Lower leg skin (tissue), 4 donors: ENCODE data around the gene NEB. TPM values are rescaled to one million over a fixed set of nuclear protein-coding genes. Genes with fewer than 3 reads are reported as not detected.

Experiments used
- DNase-seq, 2 donors: peaks; one replicate each; pipeline ENCODE4 v3.0.0-alpha.2; 2019; ENCODE audit warnings: low spot score in 2 of 2
- H3K4me3 ChIP-seq: fragments of 200-600 bp; sonication (generic); 2 replicates; pipeline ENCODE4 v1.5.1; 2017; ENCODE audit warnings: mild to moderate bottlenecking, low read depth; ENCODE audit not compliant: poor library complexity, severe bottlenecking
- CTCF ChIP-seq, 3 donors: fragments of 450-650 bp; IDR thresholded peaks; one replicate each; pipeline ENCODE4 v1.5.1; 2016; ENCODE audit warnings: antibody characterized with exemption in 3 of 3, mild to moderate bottlenecking in 3 of 3, moderate library complexity in 2 of 3
- POLR2A ChIP-seq, 2 donors: fragments of 450-650 bp; IDR thresholded peaks; one replicate each; pipeline ENCODE4 v1.6.1; 2016 to 2017; ENCODE audit warnings: antibody characterized with exemption in 2 of 2, mild to moderate bottlenecking in 1 of 2, moderate library complexity in 1 of 2
- WGBS, 2 donors: methylation state at CpG; one replicate each; pipeline ENCODE4 v1.1.5; 2018; 5-methylcytosine and 5-hydroxymethylcytosine counted together
- intact Hi-C: fragments of 100-400 bp; cut with DNase I; formaldehyde crosslinking; loops from one replicate; pipeline ENCODE4 v1.15.0; 2023; ENCODE audit warnings: low total_unique reads
- total RNA-seq, 4 donors: library from RNA; depleted of rRNA; stranded (reverse); fragments of >200 nt; gene quantifications; one replicate each; pipeline ENCODE4 v1.1.0, GENCODE V29; 2016

The NEB gene
- total RNA-seq, 4 donors from 2014 or later: 4.7 to 15.6 (median 6.9) TPM

GRCh38 chr2:151475071-151475470 lies 259.2 kb downstream of the NEB start:
- no peak overlapping the region for H3K4me3 ChIP-seq
- 31 to 40% methylated on average over 2 of the region's 2 CpGs for WGBS, 2 donors
- intact Hi-C loops: no loop called here
- TF ChIP-seq POLR2A (IDR thresholded peaks at IDR 0.05) (no peak), CTCF (IDR thresholded peaks at IDR 0.05) (no peak)
- no peak for DNase-seq

- TF ChIP-seq CTCF (IDR thresholded peaks at IDR 0.05) (no peak), POLR2A (IDR thresholded peaks at IDR 0.05) (no peak)
- intact Hi-C loops: no loop called here
- H3K4me3 ChIP-seq: no peak overlapping the region
- DNase-seq: no peak
- WGBS, 2 donors: 84 to 90% methylated on average over 3 of the region's 3 CpGs
Measured at GRCh38 chr2:151472966-151473365, 261.3 kb downstream of the NEB start.

- H3K4me3 ChIP-seq: no peak overlapping the region
- intact Hi-C loops: no loop called here
- DNase-seq: no peak
- 100% methylated on average over 1 of the region's 1 CpG for WGBS, 2 donors
- no peak for TF ChIP-seq CTCF (IDR thresholded peaks at IDR 0.05)
- no peak for TF ChIP-seq POLR2A (IDR thresholded peaks at IDR 0.05)
Measured at GRCh38 chr2:151470556-151470955, 263.7 kb downstream of the NEB start.

GRCh38 chr2:151465771-151466170 lies 268.5 kb downstream of the NEB start:
- WGBS, 2 donors: 94 to 98% methylated on average over 3 of the region's 3 CpGs
- no peak for DNase-seq
- TF ChIP-seq CTCF (IDR thresholded peaks at IDR 0.05): no peak
- no peak for TF ChIP-seq POLR2A (IDR thresholded peaks at IDR 0.05)
- H3K4me3 ChIP-seq: no peak overlapping the region
- intact Hi-C loops: no loop called here

- 61 to 88% methylated on average over 1 of the region's 1 CpG for WGBS, 2 donors
- intact Hi-C loops: no loop called here
- TF ChIP-seq CTCF (IDR thresholded peaks at IDR 0.05): no peak
- TF ChIP-seq POLR2A (IDR thresholded peaks at IDR 0.05): no peak
- no peak for DNase-seq
- no peak overlapping the region for H3K4me3 ChIP-seq
Measured at GRCh38 chr2:151459358-151459757, 274.9 kb downstream of the NEB start.

GRCh38 chr2:151439127-151439526 lies 295.1 kb downstream of the NEB start:
- no peak overlapping the region for H3K4me3 ChIP-seq
- no peak for DNase-seq
- 94 to 96% methylated on average over 13 of the region's 13 CpGs for WGBS, 2 donors
- TF ChIP-seq CTCF (IDR thresholded peaks at IDR 0.05): no peak
- TF ChIP-seq POLR2A (IDR thresholded peaks at IDR 0.05): no peak
- intact Hi-C loops: no loop called here
